Measurements from ENCODE around the gene BPIFB4.

DNA sequence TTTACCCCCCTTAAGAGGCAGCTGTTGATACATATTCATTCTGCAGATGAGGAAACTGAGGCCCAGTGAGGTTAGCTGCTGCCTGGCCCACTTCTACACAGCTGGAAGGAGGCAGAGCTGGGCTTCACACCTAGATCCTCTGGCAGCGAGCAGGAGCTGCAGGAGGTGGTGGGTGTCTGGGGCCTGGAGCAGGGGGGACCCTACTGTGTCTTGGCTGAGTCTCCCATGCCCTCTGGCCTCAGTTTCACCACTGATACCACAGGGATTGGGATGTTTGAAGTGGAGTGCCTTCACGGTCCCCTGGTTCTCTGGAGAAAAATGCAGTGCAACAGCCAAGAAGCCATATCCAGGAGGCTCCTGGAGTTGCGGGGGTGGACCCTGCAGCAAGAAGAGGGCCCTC lies 80.3 kb downstream of the BPIFB4 start:
- no peak for TF ChIP-seq CTCF (conservative IDR thresholded peaks at IDR 0.05; ENCODE audit: low read depth in 2 of 2)
- TF ChIP-seq JUNB (IDR thresholded peaks at IDR 0.05; ENCODE audit: unreplicated experiment): no peak
- TF ChIP-seq, protein P1, sequence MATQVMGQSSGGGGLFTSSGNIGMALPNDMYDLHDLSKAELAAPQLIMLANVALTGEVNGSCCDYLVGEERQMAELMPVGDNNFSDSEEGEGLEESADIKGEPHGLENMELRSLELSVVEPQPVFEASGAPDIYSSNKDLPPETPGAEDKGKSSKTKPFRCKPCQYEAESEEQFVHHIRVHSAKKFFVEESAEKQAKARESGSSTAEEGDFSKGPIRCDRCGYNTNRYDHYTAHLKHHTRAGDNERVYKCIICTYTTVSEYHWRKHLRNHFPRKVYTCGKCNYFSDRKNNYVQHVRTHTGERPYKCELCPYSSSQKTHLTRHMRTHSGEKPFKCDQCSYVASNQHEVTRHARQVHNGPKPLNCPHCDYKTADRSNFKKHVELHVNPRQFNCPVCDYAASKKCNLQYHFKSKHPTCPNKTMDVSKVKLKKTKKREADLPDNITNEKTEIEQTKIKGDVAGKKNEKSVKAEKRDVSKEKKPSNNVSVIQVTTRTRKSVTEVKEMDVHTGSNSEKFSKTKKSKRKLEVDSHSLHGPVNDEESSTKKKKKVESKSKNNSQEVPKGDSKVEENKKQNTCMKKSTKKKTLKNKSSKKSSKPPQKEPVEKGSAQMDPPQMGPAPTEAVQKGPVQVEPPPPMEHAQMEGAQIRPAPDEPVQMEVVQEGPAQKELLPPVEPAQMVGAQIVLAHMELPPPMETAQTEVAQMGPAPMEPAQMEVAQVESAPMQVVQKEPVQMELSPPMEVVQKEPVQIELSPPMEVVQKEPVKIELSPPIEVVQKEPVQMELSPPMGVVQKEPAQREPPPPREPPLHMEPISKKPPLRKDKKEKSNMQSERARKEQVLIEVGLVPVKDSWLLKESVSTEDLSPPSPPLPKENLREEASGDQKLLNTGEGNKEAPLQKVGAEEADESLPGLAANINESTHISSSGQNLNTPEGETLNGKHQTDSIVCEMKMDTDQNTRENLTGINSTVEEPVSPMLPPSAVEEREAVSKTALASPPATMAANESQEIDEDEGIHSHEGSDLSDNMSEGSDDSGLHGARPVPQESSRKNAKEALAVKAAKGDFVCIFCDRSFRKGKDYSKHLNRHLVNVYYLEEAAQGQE (IDR thresholded peaks at IDR 0.05; ENCODE audit: unreplicated experiment): no peak
- TF ChIP-seq POLR2AphosphoS5 (IDR thresholded peaks at IDR 0.05; ENCODE audit: low read depth): no peak
- no peak for TF ChIP-seq CREB1 (CRISPR knock-in tag; IDR thresholded peaks at IDR 0.05; ENCODE audit: low read depth)
- TF ChIP-seq EZH2 (IDR thresholded peaks at IDR 0.05; ENCODE audit: low read depth, unreplicated experiment): no peak
- TF ChIP-seq, protein P2, sequence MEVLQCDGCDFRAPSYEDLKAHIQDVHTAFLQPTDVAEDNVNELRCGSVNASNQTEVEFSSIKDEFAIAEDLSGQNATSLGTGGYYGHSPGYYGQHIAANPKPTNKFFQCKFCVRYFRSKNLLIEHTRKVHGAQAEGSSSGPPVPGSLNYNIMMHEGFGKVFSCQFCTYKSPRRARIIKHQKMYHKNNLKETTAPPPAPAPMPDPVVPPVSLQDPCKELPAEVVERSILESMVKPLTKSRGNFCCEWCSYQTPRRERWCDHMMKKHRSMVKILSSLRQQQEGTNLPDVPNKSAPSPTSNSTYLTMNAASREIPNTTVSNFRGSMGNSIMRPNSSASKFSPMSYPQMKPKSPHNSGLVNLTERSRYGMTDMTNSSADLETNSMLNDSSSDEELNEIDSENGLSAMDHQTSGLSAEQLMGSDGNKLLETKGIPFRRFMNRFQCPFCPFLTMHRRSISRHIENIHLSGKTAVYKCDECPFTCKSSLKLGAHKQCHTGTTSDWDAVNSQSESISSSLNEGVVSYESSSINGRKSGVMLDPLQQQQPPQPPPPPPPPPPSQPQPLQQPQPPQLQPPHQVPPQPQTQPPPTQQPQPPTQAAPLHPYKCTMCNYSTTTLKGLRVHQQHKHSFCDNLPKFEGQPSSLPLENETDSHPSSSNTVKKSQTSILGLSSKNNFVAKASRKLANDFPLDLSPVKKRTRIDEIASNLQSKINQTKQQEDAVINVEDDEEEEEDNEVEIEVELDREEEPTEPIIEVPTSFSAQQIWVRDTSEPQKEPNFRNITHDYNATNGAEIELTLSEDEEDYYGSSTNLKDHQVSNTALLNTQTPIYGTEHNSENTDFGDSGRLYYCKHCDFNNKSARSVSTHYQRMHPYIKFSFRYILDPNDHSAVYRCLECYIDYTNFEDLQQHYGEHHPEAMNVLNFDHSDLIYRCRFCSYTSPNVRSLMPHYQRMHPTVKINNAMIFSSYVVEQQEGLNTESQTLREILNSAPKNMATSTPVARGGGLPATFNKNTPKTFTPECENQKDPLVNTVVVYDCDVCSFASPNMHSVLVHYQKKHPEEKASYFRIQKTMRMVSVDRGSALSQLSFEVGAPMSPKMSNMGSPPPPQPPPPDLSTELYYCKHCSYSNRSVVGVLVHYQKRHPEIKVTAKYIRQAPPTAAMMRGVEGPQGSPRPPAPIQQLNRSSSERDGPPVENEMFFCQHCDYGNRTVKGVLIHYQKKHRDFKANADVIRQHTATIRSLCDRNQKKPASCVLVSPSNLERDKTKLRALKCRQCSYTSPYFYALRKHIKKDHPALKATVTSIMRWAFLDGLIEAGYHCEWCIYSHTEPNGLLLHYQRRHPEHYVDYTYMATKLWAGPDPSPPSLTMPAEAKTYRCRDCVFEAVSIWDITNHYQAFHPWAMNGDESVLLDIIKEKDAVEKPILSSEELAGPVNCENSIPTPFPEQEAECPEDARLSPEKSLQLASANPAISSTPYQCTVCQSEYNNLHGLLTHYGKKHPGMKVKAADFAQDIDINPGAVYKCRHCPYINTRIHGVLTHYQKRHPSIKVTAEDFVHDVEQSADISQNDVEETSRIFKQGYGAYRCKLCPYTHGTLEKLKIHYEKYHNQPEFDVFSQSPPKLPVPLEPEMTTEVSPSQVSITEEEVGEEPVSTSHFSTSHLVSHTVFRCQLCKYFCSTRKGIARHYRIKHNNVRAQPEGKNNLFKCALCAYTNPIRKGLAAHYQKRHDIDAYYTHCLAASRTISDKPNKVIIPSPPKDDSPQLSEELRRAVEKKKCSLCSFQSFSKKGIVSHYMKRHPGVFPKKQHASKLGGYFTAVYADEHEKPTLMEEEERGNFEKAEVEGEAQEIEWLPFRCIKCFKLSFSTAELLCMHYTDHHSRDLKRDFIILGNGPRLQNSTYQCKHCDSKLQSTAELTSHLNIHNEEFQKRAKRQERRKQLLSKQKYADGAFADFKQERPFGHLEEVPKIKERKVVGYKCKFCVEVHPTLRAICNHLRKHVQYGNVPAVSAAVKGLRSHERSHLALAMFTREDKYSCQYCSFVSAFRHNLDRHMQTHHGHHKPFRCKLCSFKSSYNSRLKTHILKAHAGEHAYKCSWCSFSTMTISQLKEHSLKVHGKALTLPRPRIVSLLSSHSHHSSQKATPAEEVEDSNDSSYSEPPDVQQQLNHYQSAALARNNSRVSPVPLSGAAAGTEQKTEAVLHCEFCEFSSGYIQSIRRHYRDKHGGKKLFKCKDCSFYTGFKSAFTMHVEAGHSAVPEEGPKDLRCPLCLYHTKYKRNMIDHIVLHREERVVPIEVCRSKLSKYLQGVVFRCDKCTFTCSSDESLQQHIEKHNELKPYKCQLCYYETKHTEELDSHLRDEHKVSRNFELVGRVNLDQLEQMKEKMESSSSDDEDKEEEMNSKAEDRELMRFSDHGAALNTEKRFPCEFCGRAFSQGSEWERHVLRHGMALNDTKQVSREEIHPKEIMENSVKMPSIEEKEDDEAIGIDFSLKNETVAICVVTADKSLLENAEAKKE (CRISPR knock-in tag; IDR thresholded peaks at IDR 0.05): no peak
- no peak for TF ChIP-seq ZNF114 (CRISPR knock-in tag; IDR thresholded peaks at IDR 0.05)
- no peak for TF ChIP-seq EZH2phosphoT487 (IDR thresholded peaks at IDR 0.05; ENCODE audit: unreplicated experiment)
- TF ChIP-seq ETS1 (IDR thresholded peaks at IDR 0.05): no peak
- no peak for TF ChIP-seq STAT1 (IDR thresholded peaks at IDR 0.05; ENCODE audit: unreplicated experiment)

Measured in GM23338 (cell line).